Activated CD4-positive, alpha-beta T cell treated with anti-CD3 and anti-CD28 coated beads, Interleukin-10, Interleukin-2, amounts not matched to agents 100 ng/mL and 50 ng/mL, durations not matched to agents 16 hours and 8 hours (primary cell): ENCODE data around the gene PAX5.

Experiments used
- DNase-seq: peaks from one replicate; pipeline ENCODE4 v3.0.0-alpha.2; 2020

The PAX5 gene

DNA sequence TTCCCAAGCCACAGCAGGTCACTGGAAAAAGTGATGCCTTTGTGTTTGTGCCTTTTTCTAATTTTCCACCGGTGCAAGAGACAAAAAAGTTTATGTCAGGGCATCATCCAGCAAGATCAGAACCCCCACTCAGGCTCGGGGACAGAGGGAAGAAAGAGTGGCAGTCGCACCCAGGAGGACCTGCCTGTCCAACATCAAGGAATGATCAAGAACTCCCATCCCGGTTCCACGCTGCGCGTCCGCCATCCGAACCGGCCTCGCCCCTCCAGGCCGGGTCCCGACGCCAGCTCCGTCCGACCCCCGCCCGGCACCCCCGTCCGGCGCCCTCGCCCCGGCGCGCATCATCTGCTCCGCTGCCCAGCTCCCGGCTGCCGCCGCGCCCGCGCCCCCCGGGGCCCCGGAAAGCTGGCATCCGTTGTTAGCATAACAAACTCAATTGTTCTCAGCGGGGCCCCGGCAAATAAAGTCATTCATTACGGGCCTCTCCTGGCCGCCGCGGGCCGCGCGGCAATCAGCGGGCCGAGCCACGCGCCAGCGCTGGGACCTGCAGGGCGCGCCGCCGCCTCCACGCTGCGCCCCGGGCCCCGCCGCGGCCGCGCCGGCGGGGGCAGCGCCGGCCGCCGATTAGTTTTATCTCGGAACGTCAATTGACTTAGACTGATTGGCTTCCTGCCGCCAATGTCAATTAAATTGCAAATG, 48.1 kb downstream of the PAX5 start:
- DNase-seq = no peak

DNA sequence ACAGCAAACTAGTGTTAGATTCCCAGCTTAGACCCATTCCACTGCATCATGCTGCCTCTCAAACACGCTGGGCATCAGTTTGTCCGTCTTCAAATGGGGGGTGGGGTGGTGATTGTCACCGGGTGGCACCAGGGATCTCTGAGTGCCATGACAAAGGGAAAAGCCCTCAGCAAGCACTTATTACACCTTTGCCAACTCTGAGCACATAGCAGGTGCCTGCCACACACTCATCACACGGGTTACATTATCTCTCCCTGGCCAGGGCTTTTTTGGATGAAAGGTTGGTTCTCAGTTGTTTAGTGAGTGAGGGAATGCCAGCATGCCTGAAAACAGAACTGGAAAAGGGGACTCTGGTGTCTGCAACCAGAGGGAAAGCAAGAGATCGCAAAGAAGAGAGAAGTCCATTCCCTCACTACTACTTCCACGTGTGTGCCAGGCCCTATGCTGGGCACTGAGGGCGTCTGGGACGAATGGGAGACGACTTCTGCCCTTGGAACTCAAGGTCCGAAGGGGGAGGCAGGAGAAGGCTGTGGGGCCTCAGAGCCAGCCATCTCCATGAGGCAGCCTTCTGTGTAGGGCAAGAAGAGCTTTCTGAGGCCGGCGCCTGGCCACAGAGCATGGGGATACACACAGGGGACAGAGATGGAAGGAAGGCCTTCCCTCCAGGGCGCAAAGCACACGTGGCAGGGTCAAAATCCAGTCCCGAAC, 48.9 kb downstream of the PAX5 start:
- no peak for DNase-seq

DNA sequence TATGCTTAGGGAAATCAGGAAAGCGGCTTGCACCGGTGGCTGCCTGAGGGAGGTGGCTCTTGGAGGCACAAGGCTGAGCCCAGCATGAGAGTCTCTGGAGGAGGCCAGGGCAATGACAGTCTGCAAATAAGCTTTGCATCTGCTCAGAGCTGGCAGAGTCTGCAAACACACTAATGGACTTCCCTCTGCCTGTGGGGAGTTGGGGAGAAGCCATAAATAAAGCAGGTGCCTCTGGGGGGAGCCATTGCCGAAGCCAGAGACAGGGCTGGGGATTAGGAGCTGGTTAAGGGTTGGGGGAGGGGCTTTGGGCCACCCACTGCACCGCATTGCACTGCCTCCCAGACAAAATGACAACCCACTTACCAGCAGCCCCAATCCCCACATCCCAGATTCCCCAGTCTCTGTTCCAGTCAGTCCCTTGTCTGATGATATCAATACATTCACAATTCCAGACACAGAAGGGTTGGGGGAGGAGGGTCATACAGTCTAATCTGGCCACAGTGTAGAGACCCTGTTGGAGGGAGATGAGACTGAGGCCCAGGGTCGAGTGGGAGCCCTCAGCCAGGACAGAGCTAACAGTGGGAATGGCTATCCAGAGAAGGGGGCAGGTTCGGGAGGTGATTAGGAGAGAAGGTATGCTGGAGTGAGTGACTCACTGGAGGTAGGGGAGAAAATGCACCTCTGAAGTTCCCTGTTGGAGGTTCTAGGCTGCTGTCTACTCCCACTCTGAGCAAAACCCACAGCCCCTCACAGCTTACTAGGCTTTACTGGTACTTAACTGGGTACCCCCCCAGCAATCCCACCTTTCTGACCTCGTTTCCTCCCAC, 53.7 kb downstream of the PAX5 start:
- DNase-seq = no peak

DNA sequence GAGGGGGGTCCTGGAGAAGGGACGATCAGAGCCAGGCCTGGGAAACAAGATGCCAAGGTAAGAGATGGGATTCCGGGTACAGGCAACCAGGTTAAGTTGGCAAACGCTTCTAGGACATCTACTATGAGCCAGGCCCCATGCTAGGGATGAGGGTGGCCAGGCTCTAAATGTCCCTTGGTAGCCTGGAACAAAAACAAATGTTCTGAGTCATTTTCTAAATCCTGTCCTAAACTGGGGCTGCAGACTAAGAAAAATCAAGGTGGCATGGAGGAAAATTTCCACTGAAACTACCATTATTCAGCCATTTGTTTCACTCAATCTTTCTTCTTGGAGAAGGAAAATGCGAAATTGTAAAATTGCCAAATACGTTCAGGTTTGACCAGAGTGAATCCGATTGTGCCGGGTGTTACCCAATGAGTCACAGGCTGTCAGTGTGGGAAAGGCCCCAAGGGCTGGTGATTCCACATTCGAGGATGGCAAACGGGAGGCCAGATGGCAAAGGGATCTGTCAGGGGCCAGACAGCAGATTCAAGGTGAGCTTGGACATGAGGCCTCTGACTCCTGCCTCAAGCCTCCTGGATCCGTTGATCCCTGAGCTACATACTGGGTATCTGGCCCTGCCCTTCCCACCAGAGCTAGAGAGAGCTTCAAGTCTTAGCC, 57.6 kb downstream of the PAX5 start:
- no peak for DNase-seq

DNA sequence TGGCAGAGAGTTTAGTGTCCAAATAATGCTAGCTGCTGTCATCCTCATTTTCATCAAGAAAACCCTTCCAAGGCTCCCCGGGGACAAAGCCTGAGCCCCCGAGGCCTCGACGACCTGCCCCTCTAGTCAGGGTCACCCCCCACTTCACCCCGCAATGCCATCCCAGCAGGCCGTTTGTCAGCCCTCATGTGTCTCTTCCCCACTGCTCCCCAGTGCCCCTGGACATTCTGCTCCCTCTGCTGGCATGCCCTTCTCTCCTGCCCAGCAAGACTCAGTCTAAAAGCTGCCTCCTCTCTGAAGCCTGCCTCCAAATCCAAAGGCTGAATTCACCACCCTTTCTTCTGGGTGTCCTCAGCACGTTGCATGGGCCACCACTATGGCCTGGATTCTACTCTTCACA, 59.3 kb downstream of the PAX5 start:
- no peak for DNase-seq

DNA sequence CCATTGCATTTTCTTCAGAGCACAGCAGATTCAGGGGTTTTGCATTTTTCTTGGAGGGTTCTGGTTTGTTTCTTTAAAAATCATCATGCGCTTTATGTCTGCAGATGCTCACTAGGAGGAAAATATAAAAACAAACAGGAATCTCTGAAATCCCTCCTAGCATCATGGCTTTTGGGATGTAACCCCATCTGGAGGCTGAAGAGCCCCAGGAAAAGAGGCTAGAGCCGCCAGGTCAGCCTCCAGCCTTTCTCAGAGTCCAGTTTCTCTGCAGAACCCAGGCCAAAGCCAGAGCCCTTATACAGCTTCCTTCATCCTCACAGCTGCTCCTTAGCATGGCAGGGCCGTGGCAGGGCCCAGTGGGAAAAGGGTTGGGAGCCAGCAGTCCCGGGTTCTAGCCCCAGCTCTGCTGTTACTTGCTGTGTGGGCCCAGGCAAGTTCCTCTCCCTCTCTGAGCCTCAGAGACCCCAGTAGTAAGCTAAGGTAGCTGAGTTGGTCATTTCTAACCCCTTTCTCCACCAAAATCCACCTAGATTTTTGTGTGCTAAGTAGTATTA, 62.1 kb downstream of the PAX5 start:
- DNase-seq = no peak

DNA sequence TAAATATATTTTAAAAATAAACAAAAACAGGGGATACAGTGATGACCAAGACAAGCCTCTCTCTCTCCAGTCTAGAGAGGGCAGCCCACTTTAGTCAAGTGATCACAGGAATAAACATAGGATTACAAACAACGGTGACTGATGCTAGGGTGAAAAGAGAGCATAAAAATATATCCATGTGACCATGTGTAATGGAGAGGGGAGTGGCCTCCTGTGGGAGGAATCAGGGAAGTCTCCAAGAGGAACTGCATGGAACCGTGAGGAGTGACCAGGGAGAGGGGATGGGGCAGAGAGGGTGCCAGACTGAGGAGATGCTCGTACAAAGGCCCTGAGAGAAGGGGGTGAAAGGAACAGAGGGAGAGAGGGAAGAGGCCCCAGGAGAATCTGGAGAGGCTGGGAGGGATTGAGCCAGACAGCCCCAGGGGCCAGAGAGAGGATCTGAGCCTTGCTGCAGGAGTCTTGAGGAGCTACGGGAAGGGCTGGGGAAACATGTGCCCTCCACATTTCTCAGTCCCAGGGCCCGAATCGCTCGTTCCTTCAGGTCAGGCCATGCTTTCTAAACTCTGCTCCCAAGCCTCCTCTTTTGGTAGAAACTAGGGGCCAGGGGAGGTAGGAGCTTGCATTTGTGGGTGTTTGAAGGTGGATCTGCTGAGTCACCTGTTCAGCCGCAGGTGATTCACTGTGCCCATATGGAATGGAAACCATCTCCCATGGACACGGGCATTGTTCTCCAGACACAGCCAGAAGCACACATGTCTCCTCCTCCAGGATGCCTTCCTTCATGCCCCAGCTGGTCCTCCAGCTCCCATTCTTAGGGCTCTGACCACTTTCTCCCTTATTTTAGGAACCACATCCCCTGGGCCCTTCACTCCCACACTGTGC, 63.8 kb downstream of the PAX5 start:
- no peak for DNase-seq

DNA sequence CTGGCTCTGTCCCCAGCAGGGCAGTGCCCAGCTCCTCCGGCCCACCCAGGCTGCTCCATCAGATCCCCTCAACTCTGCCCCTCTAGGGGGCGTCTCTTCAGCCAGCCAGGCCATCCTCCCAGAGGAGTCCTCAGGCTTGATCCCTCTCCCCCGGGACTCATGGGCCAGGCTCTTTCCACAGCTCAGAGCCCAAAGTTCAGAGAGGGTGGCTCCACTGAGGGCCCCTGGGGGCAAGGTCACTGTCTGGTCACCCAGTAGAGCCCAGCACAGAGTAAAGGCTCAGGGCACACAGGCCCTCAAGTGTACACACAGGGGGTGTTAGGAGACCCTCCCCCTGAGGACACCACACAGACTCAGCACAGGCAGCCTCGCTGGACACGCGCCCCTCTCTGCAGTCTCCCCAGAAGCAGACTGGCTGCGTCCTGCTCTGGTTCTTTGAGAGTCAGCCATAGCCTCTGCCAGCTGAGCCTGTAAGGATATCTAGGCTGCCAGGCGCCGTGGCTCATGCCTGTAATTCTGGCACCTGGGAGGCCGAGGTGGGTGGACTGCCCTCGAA, 64.8 kb downstream of the PAX5 start:
- DNase-seq = no peak

DNA sequence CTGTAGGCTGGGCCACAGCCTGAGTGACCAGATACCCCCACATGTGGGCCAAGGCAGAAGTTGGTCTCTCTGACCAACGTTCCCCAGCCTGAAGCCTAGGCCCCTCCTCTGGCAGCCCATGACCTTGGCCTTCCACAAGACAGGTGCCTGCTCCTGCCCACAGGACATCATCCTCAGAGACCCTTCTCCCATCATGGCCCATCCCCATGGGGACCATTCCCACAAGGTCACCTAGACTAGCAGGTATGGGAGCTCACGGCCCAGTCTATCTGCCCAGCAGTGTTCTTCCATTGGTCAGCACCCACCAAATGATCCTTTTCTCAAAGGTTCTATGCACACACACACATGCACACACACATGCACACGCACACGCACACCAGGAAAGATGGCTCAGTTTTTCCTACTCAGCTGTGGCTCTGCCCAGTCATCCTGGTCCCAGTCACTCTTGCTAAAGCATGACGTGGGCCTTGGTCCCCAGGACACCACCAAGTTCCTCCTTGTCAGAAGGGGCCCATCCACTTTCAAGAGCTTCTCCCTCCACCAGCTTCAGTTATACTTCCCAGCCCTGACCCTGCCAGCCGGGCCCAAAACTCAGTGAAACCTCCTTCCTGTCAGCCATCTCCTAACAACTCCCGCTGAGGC, 65.4 kb downstream of the PAX5 start:
- no peak for DNase-seq

DNA sequence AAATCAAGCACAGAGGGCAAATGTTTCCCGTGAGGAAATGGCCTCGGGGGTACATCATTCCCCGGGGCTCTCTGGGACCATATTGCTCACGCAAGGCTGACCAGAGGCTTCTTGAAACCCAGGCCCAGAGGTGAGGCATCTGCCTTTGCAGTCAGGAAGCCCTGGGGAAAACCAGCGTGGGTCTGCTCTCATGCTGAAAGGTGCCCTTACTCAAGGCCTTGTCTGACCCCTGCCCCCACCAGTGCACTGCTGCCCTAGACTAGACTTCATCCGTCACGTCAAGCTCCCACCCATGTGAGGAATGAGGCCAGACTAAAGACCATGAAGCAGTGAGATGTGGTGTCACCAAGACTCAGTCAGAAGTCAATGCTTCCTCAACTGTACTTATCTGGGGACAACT, 66.1 kb downstream of the PAX5 start:
- no peak for DNase-seq

DNA sequence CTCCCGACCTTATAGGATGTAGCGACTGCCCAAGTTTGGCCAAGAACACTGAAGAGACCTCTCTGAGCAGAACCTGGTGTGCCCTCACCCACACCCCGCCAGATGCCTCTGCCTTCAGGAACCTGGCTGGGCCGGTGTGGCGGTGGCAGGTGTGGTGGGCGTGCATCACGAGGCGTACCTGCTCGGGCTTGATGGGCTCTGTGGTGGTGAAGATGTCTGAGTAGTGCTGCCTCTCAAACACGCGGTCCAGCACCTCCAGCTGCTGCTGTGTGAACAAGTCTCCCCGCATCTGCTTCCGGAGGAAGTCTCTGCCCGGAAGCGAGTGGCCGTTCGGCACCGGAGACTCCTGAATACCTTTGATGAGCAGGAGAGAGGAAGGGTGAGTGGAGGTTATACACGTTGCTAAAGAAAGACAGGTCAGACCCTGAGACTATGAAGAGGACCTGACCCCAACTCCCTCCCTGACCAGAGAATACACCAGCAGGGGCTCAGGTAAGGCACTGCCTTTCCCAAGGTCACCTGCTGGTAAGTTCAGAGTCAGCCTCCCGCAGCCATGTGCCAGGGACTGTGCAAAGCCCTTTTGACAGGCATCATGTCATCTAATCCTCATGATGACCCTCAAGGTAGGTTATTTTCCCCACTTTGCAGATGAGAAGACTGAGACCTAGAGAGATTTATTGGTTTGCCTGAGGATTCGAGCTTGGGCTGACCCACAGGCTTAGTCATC, 67.5 kb downstream of the PAX5 start:
- no peak for DNase-seq

DNA sequence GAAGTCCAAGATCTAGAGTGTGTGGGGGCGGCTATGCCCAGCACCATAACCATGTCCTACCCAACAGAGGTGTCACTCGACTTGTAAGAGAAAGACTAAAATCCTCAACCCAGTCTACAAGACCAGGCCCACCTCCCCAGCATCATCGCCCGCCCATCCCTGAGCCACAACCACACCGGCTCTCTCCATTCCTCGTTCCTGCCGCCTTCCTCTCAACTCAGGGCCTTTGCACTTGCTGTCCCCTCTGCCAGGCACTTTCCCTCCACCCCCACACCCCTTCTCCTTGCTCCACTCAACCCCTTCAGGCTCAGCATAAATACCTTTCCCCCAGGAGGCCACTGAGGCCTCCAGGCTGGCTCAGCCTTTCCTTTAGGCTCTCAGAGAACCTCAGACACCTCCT, 69.3 kb downstream of the PAX5 start:
- DNase-seq = no peak

DNA sequence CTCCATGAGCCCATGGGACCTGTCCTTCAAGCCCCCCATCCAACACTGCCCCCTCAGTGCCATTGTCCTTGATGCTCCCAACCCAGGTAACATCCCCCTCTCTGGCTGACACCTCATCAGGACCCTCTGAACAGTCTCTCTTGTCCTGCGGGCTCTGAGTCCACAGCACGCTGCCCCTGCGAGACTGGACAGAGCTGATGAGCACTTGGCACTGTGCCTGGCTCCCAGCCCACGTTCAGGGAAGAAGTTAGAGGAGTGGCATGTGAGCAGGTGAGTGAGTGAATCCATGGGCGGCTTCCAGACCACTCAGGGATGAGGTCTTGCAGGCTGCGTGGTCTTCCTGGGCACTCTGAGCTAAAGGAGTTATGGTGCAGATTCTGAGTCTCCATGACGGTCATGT, 70.7 kb downstream of the PAX5 start:
- DNase-seq = no peak

DNA sequence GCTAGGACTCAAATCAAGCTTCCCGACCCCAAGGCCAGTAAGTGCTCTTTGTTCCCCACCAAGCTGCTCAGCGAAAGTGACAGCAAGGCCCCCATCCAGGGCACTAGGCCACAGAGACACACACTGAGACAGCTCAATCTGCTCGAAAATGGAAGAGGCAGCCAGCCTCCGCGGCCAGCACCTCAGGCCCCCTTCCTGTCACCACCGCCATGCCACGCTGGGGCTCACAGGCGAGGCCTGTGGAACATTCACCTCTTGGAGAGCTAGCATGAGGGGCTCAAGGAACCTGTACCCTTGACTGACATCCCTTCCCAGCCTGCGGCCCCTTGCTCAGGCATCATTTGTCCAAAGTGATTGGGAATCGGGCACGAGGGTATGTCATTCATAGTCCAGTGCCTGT, 71.4 kb downstream of the PAX5 start:
- no peak for DNase-seq

DNA sequence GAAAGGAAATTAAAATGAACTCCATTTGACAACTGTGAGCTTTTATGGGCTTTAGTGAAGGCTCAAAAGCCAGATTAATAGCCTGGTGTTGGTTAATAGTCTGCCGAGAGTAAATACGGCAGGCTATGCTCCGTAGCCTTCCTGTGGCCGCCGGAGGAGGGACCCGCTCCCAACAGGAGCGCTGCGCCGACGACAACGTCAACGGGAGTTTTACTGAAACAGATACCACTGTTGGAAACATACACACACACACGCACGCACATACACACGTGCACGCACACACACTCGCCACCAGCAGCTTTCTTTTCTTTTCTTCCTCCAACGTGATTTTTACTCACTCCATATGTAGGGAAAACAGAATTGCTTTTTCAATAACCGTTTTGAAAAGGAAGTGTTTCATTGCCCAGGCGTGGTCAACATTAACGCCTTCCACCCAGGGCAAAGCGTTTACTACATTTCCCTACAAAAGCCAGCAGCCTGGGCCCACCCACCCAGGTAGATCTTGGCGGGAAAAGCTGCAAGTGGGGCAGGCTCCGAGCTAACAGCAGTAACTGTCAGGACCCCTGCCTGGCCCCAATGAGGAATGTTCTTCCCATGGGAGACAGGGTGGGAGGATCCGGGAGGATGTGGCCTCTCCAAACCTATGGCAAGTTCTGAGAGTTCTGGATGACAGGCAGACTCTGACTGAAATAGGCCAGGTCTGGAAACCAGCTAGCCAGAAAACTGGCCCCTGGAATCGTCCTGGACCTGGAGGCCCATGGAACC, 72.3 kb downstream of the PAX5 start:
- no peak for DNase-seq

DNA sequence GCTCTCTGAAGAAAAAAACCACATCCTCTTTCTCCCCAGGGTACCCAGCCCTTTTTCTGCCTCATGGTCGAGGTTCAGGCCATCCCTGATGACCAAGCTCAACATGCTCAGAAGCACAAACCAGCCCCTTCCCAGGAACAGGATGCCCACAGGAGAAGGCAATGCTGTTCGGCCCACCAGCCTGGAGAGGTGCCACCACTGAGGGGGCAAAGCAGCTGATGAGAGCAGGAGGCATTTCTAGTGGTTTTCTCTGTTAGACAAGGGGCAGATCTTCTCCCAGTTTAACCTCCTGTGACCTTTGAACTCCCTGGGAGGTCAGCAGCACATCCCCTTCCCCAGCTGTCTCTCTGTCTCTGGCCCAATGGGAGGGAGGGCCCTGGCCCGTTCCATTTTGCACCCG, 73.0 kb downstream of the PAX5 start:
- no peak for DNase-seq

DNA sequence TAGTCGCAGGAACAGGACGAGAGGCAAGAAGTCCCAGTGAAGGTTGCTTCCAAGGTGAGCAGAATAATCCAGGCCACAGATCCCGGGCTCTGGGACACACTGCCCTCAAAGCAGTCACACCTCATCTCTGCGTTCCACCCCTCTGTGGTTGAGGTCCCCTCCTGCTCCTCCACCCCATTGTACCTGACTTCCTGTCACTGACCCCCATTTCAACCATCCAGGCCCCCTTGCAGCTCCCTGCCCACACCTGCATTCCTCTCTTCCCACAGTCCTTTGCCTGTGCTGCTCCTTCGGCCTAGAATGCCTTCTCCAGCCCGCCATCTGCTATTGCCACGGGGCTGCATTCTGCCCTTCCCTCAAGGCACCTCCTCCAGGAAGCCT, 73.5 kb downstream of the PAX5 start:
- DNase-seq = no peak

DNA sequence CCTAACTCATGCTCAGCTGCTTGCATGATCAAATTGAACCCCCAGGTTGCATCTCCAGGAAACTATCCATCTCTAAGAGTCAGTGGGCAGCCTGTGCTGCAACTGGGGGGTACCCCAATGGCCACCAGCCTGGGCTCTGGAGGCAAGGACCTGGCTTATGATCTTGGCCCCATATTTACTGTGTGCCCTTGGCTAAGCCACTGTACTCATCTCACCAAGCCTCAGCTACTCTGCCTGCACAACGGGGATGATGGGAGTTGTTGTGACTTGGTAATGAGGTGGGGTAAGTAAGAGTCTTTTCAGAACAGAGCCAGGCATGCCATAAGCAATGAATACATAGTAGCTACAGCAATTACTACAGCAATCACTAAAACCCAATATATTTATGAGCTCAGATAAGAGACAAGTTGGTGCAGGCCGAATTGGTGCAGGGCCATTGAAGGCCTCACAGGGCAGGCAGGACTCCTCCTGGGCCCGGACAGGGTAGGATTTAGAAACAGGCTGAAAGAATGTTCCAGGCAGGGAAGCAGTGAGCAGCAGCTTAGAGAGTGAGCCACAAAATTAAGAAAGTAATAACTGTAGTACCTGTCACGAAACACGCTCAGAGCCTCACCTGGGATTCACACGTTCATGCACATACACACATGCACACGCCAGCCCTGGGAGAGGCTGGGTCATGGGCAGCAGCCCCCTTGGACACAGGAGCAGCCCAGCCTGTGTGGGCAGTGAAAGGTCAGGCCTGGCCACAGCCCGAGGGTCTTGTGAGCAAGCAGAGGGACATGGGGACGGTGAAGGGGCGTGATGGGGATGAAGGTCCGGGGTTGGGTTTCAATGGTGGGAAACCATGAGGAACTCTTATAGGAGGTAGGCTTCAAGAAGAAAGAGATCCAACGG, 74.1 kb downstream of the PAX5 start:
- DNase-seq = no peak

DNA sequence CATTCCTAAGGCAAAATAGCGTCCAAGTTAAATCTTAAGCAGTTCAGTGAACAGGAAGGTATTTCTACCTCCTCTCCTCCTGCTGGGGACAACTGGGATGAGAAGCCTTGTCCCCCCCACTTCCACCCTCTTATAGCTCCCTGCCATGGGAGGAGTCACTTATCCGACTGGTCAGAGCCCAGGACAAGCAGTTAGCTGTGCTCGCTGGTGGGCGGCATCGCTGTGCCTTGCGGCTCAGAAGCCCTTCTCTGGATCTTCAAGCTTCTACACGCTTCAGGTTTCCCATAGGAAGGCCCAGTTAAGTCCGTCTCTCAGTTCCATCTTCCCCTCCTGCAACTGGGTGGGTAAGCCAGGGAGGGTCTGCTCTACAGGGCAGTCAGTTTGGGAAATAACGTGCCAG, 77.2 kb downstream of the PAX5 start:
- no peak for DNase-seq
